Activated CD8-positive, alpha-beta memory T cell treated with anti-CD3 and anti-CD28 coated beads, Interleukin-2, amount 50 U/mL, for 1 hour (primary cell): Measurements from ENCODE around the gene PAWR.

Source experiments
- DNase-seq: peaks from one replicate; pipeline ENCODE4 v3.0.0-alpha.2; 2020; ENCODE audit errors: extremely low read depth

Gene PAWR

GRCh38 chr12:79690638-79691510 is at the start of gene PAWR:
TSS of gene PAWR (minus strand) at chr12:79690964. CDS start at chr12:79690244, 720 bp downstream.
- DNase-seq, result no peak

GRCh38 chr12:79737875-79738718 is 47.3 kb upstream of the PAWR start:
- no peak for DNase-seq

- no peak for DNase-seq
Observed at GRCh38 chr12:79732638-79733037, 41.9 kb upstream of the PAWR start.

- no peak for DNase-seq
Observed at GRCh38 chr12:79725987-79726386, 35.2 kb upstream of the PAWR start.

- no peak for DNase-seq
Observed at GRCh38 chr12:79717006-79717405, 26.2 kb upstream of the PAWR start.

- DNase-seq, result no peak
Observed at GRCh38 chr12:79715308-79715707, 24.5 kb upstream of the PAWR start.

- no peak for DNase-seq
Observed at GRCh38 chr12:79710707-79711483, 20.1 kb upstream of the PAWR start.

GRCh38 chr12:79707830-79708229 is 17.1 kb upstream of the PAWR start:
- DNase-seq, result no peak

GRCh38 chr12:79706676-79707075 is 15.9 kb upstream of the PAWR start:
- no peak for DNase-seq

GRCh38 chr12:79706156-79706555 is 15.4 kb upstream of the PAWR start:
- DNase-seq, result no peak

- DNase-seq, result no peak
Observed at GRCh38 chr12:79698966-79699365, 8.2 kb upstream of the PAWR start.

- no peak for DNase-seq
Observed at GRCh38 chr12:79696416-79696815, 5.7 kb upstream of the PAWR start.

GRCh38 chr12:79692860-79693577 is 2.3 kb upstream of the PAWR start:
- DNase-seq, result no peak

GRCh38 chr12:79691511-79692248 is 916 bp upstream of the PAWR start:
- DNase-seq, result no peak

- DNase-seq, result no peak
Observed at GRCh38 chr12:79690142-79690637, 574 bp downstream of the PAWR start.

- no peak for DNase-seq
Observed at GRCh38 chr12:79689477-79690141, 1.2 kb downstream of the PAWR start.

- DNase-seq, result no peak
Observed at GRCh38 chr12:79689061-79689476, 1.7 kb downstream of the PAWR start.

- no peak for DNase-seq
Observed at GRCh38 chr12:79688376-79689060, 2.2 kb downstream of the PAWR start.

GRCh38 chr12:79687711-79688260 is 3.0 kb downstream of the PAWR start:
- no peak for DNase-seq
